ENCODE measurements around the gene SLC6A6.

GRCh38 chr3:14468621-14468981 lies 66.2 kb downstream of the SLC6A6 start:
- TF ChIP-seq, protein P1, sequence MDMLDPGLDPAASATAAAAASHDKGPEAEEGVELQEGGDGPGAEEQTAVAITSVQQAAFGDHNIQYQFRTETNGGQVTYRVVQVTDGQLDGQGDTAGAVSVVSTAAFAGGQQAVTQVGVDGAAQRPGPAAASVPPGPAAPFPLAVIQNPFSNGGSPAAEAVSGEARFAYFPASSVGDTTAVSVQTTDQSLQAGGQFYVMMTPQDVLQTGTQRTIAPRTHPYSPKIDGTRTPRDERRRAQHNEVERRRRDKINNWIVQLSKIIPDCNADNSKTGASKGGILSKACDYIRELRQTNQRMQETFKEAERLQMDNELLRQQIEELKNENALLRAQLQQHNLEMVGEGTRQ (CRISPR knock-in tag; IDR thresholded peaks at IDR 0.05): no peak
- TF ChIP-seq ZNF232 (CRISPR knock-in tag; IDR thresholded peaks at IDR 0.05) (no peak), FOXJ3 (CRISPR knock-in tag; IDR thresholded peaks at IDR 0.05; ENCODE audit: borderline replicate concordance) (no peak), CTCF (IDR thresholded peaks at IDR 0.05) (no peak), OVOL2 (CRISPR knock-in tag; IDR thresholded peaks at IDR 0.05; ENCODE audit: borderline replicate concordance) (no peak), ZNF396 (CRISPR knock-in tag; IDR thresholded peaks at IDR 0.05; ENCODE audit: borderline replicate concordance) (no peak), JUN (CRISPR knock-in tag; IDR thresholded peaks at IDR 0.05) (no peak)
